K562 (cell line): ENCODE results near the gene RGS3. TPM values are rescaled to one million over a fixed set of nuclear protein-coding genes. Genes with fewer than 3 reads are reported as not detected.
"Not testable (repeated sequence)": the region's sequence is repeated elsewhere in the genome, so short reads cannot be mapped to it uniquely, and the experiment has no call there.

Experiments used
- ATAC-seq: fragments of 200-7000 bp; cut with Tn5 transposase; 3 replicates; pipeline ENCODE4 v1.9.1; 2020; ENCODE audit warnings: moderate library complexity
- BruUV-seq: library from RNA; stranded (reverse); fragments of 400-500 nt; replicated peaks from 2 replicates; lab custom pipeline; 2021; lab: Mats Ljungman, UMichigan
- CTCF ChIA-PET: fragments of 300-600 bp; formaldehyde crosslinking; extraction: SDS; loops from one replicate; lab custom pipeline; 2021; ENCODE audit warnings: low intra/inter-chr PET ratio; lab: Yijun Ruan, JAX
- POLR2A ChIA-PET: fragments of 300-600, 350-650 bp; sonication (Branson Sonifier 250); formaldehyde crosslinking; extraction: SDS; loops from one replicate; lab custom pipeline; 2021; ENCODE audit warnings: antibody characterized with exemption, inconsistent platforms; lab: Yijun Ruan, JAX
- DNase-seq, 4 experiments: peaks; one replicate each; pipeline versions ENCODE4 v3.0.0 to v3.0.0-alpha.2; 2011 to 2018; ENCODE audit warnings: low spot score in 3 of 4, mixed read lengths in 3 of 4; ENCODE audit errors: extremely low read depth in 1 of 4
- FAIRE-seq: peaks from 2 replicates; lab custom pipeline; 2011; peaks lifted over from hg19 to GRCh38; lab: Jason Lieb, UNC
- H2AFZ ChIP-seq: 2 replicates; pipeline ENCODE4 v1.6.0; 2011; ENCODE audit warnings: low read depth, low read length, control low read depth, inconsistent platforms
- H3K27ac ChIP-seq: fragments of 200-600 bp; 3 replicates; pipeline ENCODE4 v1.8.0; 2011; ENCODE audit warnings: low read depth, mild to moderate bottlenecking, control low read depth, inconsistent platforms, low read length, moderate library complexity, mixed read lengths; ENCODE audit errors: extremely low read depth
- H3K27me3 ChIP-seq, 2 experiments: fragments of 300-600 bp in 1 of 2; 2 replicates in 1 of 2; 3 replicates in 1 of 2; pipeline versions ENCODE4 v1.6.0 to v1.8.0; 2011; ENCODE audit warnings: inconsistent platforms in 2 of 2, low read length in 2 of 2, mild to moderate bottlenecking in 1 of 2, mixed read lengths in 1 of 2, moderate library complexity in 1 of 2; ENCODE audit not compliant: control insufficient read depth in 2 of 2, insufficient read depth in 2 of 2
- H3K36me3 ChIP-seq: fragments of 300-600 bp; 3 replicates; pipeline ENCODE4 v1.8.0; 2011; ENCODE audit warnings: mild to moderate bottlenecking, low read length, inconsistent platforms; ENCODE audit not compliant: control insufficient read depth, insufficient read depth
- H3K4me1 ChIP-seq, 2 experiments: fragments of 200-600 bp in 1 of 2; replicated peaks in 1 of 2; 2 replicates in 1 of 2; 3 replicates in 1 of 2; pipeline versions ENCODE4 v1.5.1 to v1.8.0; 2011; ENCODE audit warnings: inconsistent platforms in 2 of 2, low read length in 2 of 2, mild to moderate bottlenecking in 1 of 2, mixed read lengths in 1 of 2, moderate library complexity in 1 of 2; ENCODE audit not compliant: control insufficient read depth in 2 of 2, insufficient read depth in 2 of 2
- H3K4me2 ChIP-seq: 2 replicates; pipeline ENCODE4 v1.6.1; 2011; ENCODE audit warnings: low read length, control low read depth, inconsistent platforms, mixed read lengths; ENCODE audit not compliant: insufficient read depth
- H3K4me3 ChIP-seq: fragments of 200-600 bp; sonication (generic), shearing (Covaris generic); 2 replicates; pipeline ENCODE4 v1.5.1; 2016; ENCODE audit warnings: control low read depth, inconsistent platforms
- H3K79me2 ChIP-seq: fragments of 200-600 bp; 3 replicates; pipeline ENCODE4 v1.8.0; 2011; ENCODE audit warnings: low read length, inconsistent platforms; ENCODE audit not compliant: control insufficient read depth, insufficient read depth
- H3K9ac ChIP-seq, 2 experiments: 2 replicates each; pipeline versions ENCODE4 v1.6.0 to v1.6.1; 2011; ENCODE audit warnings: low read depth in 2 of 2, low read length in 2 of 2, control low read depth in 1 of 2, inconsistent platforms in 1 of 2, mild to moderate bottlenecking in 1 of 2, mixed read lengths in 1 of 2; ENCODE audit not compliant: insufficient read depth in 1 of 2
- H3K9me1 ChIP-seq: one replicate; pipeline ENCODE4 v1.6.0; 2011; ENCODE audit warnings: inconsistent platforms, mild to moderate bottlenecking, low read length, moderate library complexity; ENCODE audit not compliant: control insufficient read depth, insufficient read depth
- H3K9me3 ChIP-seq: replicated peaks from 2 replicates; pipeline ENCODE4 v1.5.1; 2011; ENCODE audit warnings: low read depth, low read length, inconsistent platforms; ENCODE audit not compliant: control insufficient read depth, insufficient read depth
- H4K20me1 ChIP-seq: replicated peaks from 2 replicates; pipeline ENCODE4 v1.6.1; 2011; ENCODE audit warnings: low read length, inconsistent platforms, mixed read lengths; ENCODE audit not compliant: control insufficient read depth, insufficient read depth
- BCOR ChIP-seq: fragments of 450-650 bp; IDR thresholded peaks from 2 replicates; pipeline ENCODE4 v1.6.1; 2016
- GTF2F1 ChIP-seq: IDR thresholded peaks from 2 replicates; pipeline ENCODE4 v1.6.1; 2011; ENCODE audit warnings: low read depth, low read length, improper control_type of control experiment
- NR0B1 ChIP-seq: fragments of 450-650 bp; IDR thresholded peaks from one replicate; pipeline ENCODE4 v1.6.1; 2018; ENCODE audit warnings: mild to moderate bottlenecking, moderate library complexity; ENCODE audit not compliant: partially characterized antibody
- PYGO2 ChIP-seq: fragments of 450-650 bp; IDR thresholded peaks from 2 replicates; pipeline ENCODE4 v1.6.1; 2016; ENCODE audit warnings: mild to moderate bottlenecking, missing genetic modification characterization, moderate library complexity, missing compliant biosample characterization
- ZNF146 ChIP-seq: IDR thresholded peaks from one replicate; pipeline ENCODE4 v1.6.1; 2018; ENCODE audit warnings: missing compliant biosample characterization; ENCODE audit not compliant: unreplicated experiment
- ZNF23 ChIP-seq: fragments of 250-450 bp; sonication (Bioruptor Pico); IDR thresholded peaks from 2 replicates; pipeline ENCODE4 v1.4.0; 2020; ENCODE audit warnings: mild to moderate bottlenecking
- WGBS: fragments of 100-300 bp; shearing (Covaris generic); methylation state at CpG from one replicate; pipeline ENCODE4 v1.1.6; 2016; ENCODE audit warnings: low coverage, mixed read lengths; ENCODE audit not compliant: insufficient coverage; ENCODE audit errors: missing lambda C conversion rate; 5-methylcytosine and 5-hydroxymethylcytosine counted together
- in situ Hi-C: fragments of 300-500 bp; cut with MboI; formaldehyde crosslinking; loops from 4 replicates; pipeline ENCODE4 v1.15.0; 2018; ENCODE audit warnings: inconsistent platforms, mixed read lengths
- intact Hi-C: fragments of 100-400 bp; cut with micrococcal nuclease; formaldehyde crosslinking; loops from 2 replicates; pipeline ENCODE4 v1.14.2; 2022
- polyA plus RNA-seq, 8 experiments: library from polyadenylated mRNA; depleted of rRNA in 4 of 8; stranded (reverse) in 5 of 8; unstranded in 3 of 8; fragments of >200 nt; fragmentation: Nextera tagmentation in 2 of 8; fragmentation: Illumina TruSeq in 1 of 8; extraction: Ambion mirVana in 2 of 8; extraction: Trizol in 1 of 8; gene quantifications; 2 replicates each; pipeline versions ENCODE4 v1.2.1 to v1.2.3, GENCODE V29; 2011 to 2014; ENCODE audit warnings: inconsistent platforms in 1 of 8, missing spikeins in 1 of 8
- total RNA-seq, 7 experiments: library from RNA; depleted of rRNA in 6 of 7; stranded (reverse); fragments of >200 nt in 6 of 7; fragmentation: Illumina TruSeq in 2 of 7; extraction: Trizol in 2 of 7; gene quantifications; 2 replicates each; pipeline versions ENCODE4 v1.2.1 to v1.2.3, GENCODE V29; 2011 to 2021; ENCODE audit warnings: low replicate concordance in 1 of 7
- TF ChIP-seq, protein P1 (sequence below): fragments of 250-450 bp; sonication (Bioruptor Pico); IDR thresholded peaks from 2 replicates; pipeline ENCODE4 v1.4.0; 2020; ENCODE audit warnings: borderline replicate concordance

RGS3 gene
- total and polyA plus RNA-seq, 9 of the 15 experiments (the other 6 are each of a cell fraction or from before 2014, with no cell fraction given) = 0.08 to 2.9 (median 0.95) TPM

DNA sequence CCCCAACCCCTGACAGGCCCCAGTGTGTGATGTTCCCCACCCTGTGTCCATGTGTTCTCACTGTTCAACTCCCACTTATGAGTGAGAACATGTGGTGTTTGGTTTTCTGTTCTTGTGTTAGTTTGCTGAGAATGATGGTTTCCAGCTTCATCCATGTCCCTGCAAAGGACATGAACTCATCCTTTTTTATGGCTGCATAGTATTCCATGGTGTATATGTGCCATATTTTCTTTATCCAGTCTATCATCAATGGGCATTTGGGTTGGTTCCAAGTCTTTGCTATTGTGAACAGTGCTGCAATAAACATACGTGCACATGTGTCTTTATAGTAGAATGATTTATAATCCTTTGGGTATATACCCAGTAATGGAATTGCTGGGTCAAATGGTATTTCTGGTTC is 25.8 kb upstream of the RGS3 start:
- H3K27ac ChIP-seq, H3K36me3 ChIP-seq, H3K27me3 ChIP-seq, FAIRE-seq, H3K9ac ChIP-seq, in situ Hi-C loops, H4K20me1 ChIP-seq, intact Hi-C loops, ATAC-seq, H3K4me3 ChIP-seq, CTCF ChIA-PET, DNase-seq, H3K9me3 ChIP-seq, H3K4me1 ChIP-seq, H2AFZ ChIP-seq, H3K79me2 ChIP-seq, H3K4me2 ChIP-seq, BruUV-seq, H3K9me1 ChIP-seq, POLR2A ChIA-PET: not testable (repeated sequence)
- 0% methylated on average over 1 of the region's 1 CpG for WGBS
- TF ChIP-seq ZNF146 (CRISPR knock-in tag) (peak; percentile 72), BCOR (peak; percentile 39; the same call in 1 of the 2 replicates)

- WGBS = 39% methylated on average over 2 of the region's 2 CpGs
- ChIA-PET POLR2A (no interaction called here), CTCF (no interaction called here)
- Histone ChIP-seq H3K9ac (no peak overlapping the region), H3K9me1 (no peaks in the 10 kb centered on the region), H2AFZ (no peak overlapping the region), H3K27ac (no peak overlapping the region), H3K4me3 (no peak overlapping the region), H4K20me1 (no peaks in the 10 kb centered on the region), H3K4me2 (no peak overlapping the region), H3K9me3 (no peaks in the 10 kb centered on the region), H3K27me3 (no peaks in the 10 kb centered on the region; a peak in 1 of 5 replicates), H3K79me2 (no peaks in the 10 kb centered on the region)
- ATAC-seq (no peak), FAIRE-seq (no peak), DNase-seq (no peak)
- in situ Hi-C loops = loop anchor here (5.0 kb wide), 2 partner anchors 143 to 213 kb away; no protein-coding TSS in a partner anchor
- no peak for TF ChIP-seq ZNF23 (CRISPR knock-in tag)
- TF ChIP-seq PYGO2 (tag) = no peak
- TF ChIP-seq, protein P1, sequence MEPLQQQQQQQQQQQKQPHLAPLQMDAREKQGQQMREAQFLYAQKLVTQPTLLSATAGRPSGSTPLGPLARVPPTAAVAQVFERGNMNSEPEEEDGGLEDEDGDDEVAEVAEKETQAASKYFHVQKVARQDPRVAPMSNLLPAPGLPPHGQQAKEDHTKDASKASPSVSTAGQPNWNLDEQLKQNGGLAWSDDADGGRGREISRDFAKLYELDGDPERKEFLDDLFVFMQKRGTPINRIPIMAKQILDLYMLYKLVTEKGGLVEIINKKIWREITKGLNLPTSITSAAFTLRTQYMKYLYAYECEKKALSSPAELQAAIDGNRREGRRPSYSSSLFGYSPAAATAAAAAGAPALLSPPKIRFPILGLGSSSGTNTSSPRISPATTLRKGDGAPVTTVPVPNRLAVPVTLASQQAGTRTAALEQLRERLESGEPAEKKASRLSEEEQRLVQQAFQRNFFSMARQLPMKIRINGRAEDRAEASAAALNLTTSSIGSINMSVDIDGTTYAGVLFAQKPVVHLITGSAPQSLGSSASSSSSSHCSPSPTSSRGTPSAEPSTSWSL (CRISPR knock-in tag) = no peak
- TF ChIP-seq NR0B1 = no peak
- TF ChIP-seq GTF2F1 = no peak
- TF ChIP-seq, all 486 proteins: peak for 0
- BruUV-seq = no TSS peak
- intact Hi-C loops = no loop called here
- no peaks in the 10 kb centered on the region for H3K4me1 ChIP-seq
- no peaks in the 10 kb centered on the region for H3K36me3 ChIP-seq
Observed at GRCh38 chr9:113444736-113445135, 18.8 kb upstream of the RGS3 start.
